Epithelial cell of proximal tubule (primary cell): Measurements from ENCODE around the gene EDA2R. TPM values are rescaled to one million over a fixed set of nuclear protein-coding genes. Genes with fewer than 3 reads are reported as not detected.

Experiments
- DNase-seq: peaks from one replicate; pipeline ENCODE4 v3.0.0-alpha.2; 2011; ENCODE audit warnings: low read depth
- H3K4me3 ChIP-seq: 2 replicates; pipeline ENCODE4 v1.5.1; 2011; ENCODE audit warnings: low read depth, mild to moderate bottlenecking, low read length
- total RNA-seq: library from RNA; depleted of rRNA; stranded (reverse); fragments of >200 nt; gene quantifications from 2 replicates; pipeline ENCODE4 v1.2.3, GENCODE V29; 2015
- TF ChIP-seq, protein P1 (sequence below): conservative IDR thresholded peaks from 2 replicates; pipeline ENCODE4 v1.5.1; 2012; ENCODE audit warnings: low read depth, mild to moderate bottlenecking, low read length

Gene EDA2R
- total RNA-seq, 1 donor from 2014 or later: 3.9 TPM

DNA sequence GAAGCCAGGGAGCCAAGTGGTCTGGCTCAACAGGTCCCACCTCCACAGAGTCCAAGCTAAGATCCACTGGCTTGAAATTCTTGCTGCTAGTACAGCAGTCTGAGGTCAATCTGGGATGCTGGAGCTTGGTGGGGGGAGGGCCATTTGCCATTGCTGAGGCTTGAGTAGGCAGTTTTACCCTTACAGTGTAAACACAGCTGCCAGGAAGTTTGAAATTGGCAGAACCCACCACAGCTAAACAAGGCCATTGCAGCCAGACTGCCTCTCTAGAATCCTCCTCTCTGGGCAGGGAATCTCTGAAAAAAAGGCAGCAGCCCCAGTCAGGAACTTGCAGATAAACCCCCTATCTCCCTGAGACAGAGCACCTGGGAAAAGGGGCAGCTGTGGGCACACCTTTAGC lies 84.9 kb downstream of the EDA2R start:
- H3K4me3 ChIP-seq: no peak overlapping the region
- no peak for DNase-seq
- TF ChIP-seq, protein P1, sequence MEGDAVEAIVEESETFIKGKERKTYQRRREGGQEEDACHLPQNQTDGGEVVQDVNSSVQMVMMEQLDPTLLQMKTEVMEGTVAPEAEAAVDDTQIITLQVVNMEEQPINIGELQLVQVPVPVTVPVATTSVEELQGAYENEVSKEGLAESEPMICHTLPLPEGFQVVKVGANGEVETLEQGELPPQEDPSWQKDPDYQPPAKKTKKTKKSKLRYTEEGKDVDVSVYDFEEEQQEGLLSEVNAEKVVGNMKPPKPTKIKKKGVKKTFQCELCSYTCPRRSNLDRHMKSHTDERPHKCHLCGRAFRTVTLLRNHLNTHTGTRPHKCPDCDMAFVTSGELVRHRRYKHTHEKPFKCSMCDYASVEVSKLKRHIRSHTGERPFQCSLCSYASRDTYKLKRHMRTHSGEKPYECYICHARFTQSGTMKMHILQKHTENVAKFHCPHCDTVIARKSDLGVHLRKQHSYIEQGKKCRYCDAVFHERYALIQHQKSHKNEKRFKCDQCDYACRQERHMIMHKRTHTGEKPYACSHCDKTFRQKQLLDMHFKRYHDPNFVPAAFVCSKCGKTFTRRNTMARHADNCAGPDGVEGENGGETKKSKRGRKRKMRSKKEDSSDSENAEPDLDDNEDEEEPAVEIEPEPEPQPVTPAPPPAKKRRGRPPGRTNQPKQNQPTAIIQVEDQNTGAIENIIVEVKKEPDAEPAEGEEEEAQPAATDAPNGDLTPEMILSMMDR: no peak

DNA sequence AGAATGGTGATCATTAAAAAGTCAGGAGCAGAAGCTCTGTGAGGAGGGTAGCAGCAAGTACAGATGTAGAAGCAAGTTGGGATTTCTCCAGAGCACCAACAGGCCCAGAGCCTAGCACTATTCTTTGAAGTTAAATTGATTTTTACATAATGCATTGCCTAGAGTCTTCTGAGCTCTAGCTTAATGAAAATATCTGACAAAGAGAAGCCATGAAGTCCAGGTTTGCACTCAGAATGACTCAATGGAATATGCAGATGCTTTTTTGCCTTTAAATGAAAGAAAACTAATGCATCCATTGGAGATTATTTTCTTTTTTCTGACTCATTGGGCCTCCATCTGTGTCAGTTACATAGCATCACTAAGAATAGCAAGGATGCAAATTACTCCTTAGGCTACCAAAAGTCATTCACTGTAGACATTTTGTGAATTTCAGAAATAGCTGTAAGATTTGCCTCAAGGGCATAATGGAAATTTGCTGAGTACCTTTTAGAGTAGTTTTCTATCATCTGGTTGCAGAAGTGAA lies 91.0 kb downstream of the EDA2R start:
- no peak overlapping the region for H3K4me3 ChIP-seq
- DNase-seq: no peak
- TF ChIP-seq, protein P1: no peak
